H1 (cell line): ENCODE results near the gene FAM53B. TPM values are rescaled to one million over a fixed set of nuclear protein-coding genes. Genes with fewer than 3 reads are reported as not detected.

Experiments
- CTCF ChIA-PET: fragments of 300-600 bp; sonication (Branson Sonifier 250); formaldehyde crosslinking; loops from one replicate; lab custom pipeline; 2021; ENCODE audit not compliant: partially characterized antibody; lab: Charles Lee
- POLR2A ChIA-PET: fragments of 300-600 bp; sonication (Branson Sonifier 250); formaldehyde crosslinking; loops from one replicate; lab custom pipeline; 2021; ENCODE audit warnings: inconsistent platforms; ENCODE audit not compliant: partially characterized antibody; lab: Charles Lee
- DNase-seq, 2 experiments: peaks; one replicate each; pipeline versions ENCODE4 v3.0.0 to v3.0.0-alpha.2; 2010 to 2022; ENCODE audit warnings: low spot score in 2 of 2, low read depth in 1 of 2, mixed read lengths in 1 of 2
- FAIRE-seq: peaks from 2 replicates; lab custom pipeline; 2011; peaks lifted over from hg19 to GRCh38; lab: Jason Lieb, UNC
- H2AFZ ChIP-seq: 2 replicates; pipeline ENCODE4 v1.8.1; 2012; ENCODE audit warnings: low read length, inconsistent platforms
- H2AK5ac ChIP-seq: 2 replicates; pipeline ENCODE4 v1.6.1; 2013; ENCODE audit warnings: low read depth, low read length
- H2BK120ac ChIP-seq: replicated peaks from 2 replicates; pipeline ENCODE3; 2013; ENCODE audit warnings: low read depth, low read length, inconsistent platforms
- H2BK12ac ChIP-seq: 2 replicates; pipeline ENCODE4 v1.6.1; 2013; ENCODE audit warnings: low read depth, low read length
- H2BK15ac ChIP-seq: 2 replicates; pipeline ENCODE4 v1.6.1; 2013; ENCODE audit warnings: low read length
- H2BK20ac ChIP-seq: 2 replicates; pipeline ENCODE4 v1.6.1; 2013; ENCODE audit warnings: low read length
- H2BK5ac ChIP-seq: 2 replicates; pipeline ENCODE4 v1.6.1; 2013; ENCODE audit warnings: low read depth, low read length
- H3K14ac ChIP-seq: 2 replicates; pipeline ENCODE4 v1.6.1; 2013; ENCODE audit warnings: inconsistent platforms; ENCODE audit not compliant: insufficient read length
- H3K18ac ChIP-seq: 2 replicates; pipeline ENCODE4 v1.6.1; 2013; ENCODE audit warnings: low read length; ENCODE audit errors: extremely low read depth
- H3K23ac ChIP-seq: 2 replicates; pipeline ENCODE4 v1.6.1; 2013; ENCODE audit warnings: inconsistent platforms; ENCODE audit not compliant: insufficient read length
- H3K23me2 ChIP-seq: 2 replicates; pipeline ENCODE4 v1.6.1; 2013; ENCODE audit warnings: low read depth, low read length
- H3K27ac ChIP-seq: 2 replicates; pipeline ENCODE4 v1.6.1; 2011; ENCODE audit warnings: low read depth, low read length, inconsistent platforms
- H3K27me3 ChIP-seq, 4 experiments: replicated peaks in 1 of 4; 1 replicate in 1 of 4; 2 replicates in 3 of 4; pipeline versions ENCODE4 v1.6.1 to v1.8.1; 2011 to 2013; ENCODE audit warnings: low read length in 3 of 4, mild to moderate bottlenecking in 3 of 4, inconsistent platforms in 2 of 4, mixed read lengths in 2 of 4, moderate library complexity in 1 of 4; ENCODE audit not compliant: control insufficient read depth in 3 of 4, insufficient read depth in 3 of 4; ENCODE audit errors: extremely low read depth in 1 of 4
- H3K36me3 ChIP-seq, 4 experiments: 2 replicates each; pipeline versions ENCODE4 v1.6.1 to v1.8.1; 2011 to 2013; ENCODE audit warnings: mild to moderate bottlenecking in 4 of 4, low read length in 3 of 4, moderate library complexity in 2 of 4, control low read depth in 1 of 4, inconsistent platforms in 1 of 4; ENCODE audit not compliant: insufficient read depth in 4 of 4, control insufficient read depth in 2 of 4
- H3K4ac ChIP-seq: replicated peaks from 2 replicates; pipeline ENCODE3; 2013; ENCODE audit warnings: low read length, low read depth, mixed read lengths, inconsistent platforms; ENCODE audit not compliant: insufficient read length
- H3K4me1 ChIP-seq, 4 experiments: replicated peaks in 1 of 4; 1 replicate in 1 of 4; 2 replicates in 3 of 4; pipeline versions ENCODE4 v1.6.1 to v1.8.1; 2011 to 2013; ENCODE audit warnings: low read length in 3 of 4, inconsistent platforms in 2 of 4, mixed read lengths in 1 of 4; ENCODE audit not compliant: insufficient read depth in 4 of 4, control insufficient read depth in 3 of 4
- H3K4me2 ChIP-seq, 2 experiments: 2 replicates each; pipeline versions ENCODE4 v1.6.1 to v1.8.1; 2011 to 2013; ENCODE audit warnings: low read depth in 2 of 2, low read length in 2 of 2, control low read depth in 1 of 2, inconsistent platforms in 1 of 2, mild to moderate bottlenecking in 1 of 2; ENCODE audit not compliant: insufficient read depth in 1 of 2
- H3K4me3 ChIP-seq, 4 experiments: fragments of 200-600, 300-600 bp in 1 of 4; sonication (generic), shearing (Covaris generic), sonication (Bioruptor Twin) in 1 of 4; 2 replicates each; pipeline versions ENCODE4 v1.5.1 to v1.8.1; 2011 to 2016; ENCODE audit warnings: low read length in 4 of 4, low read depth in 3 of 4, control low read depth in 2 of 4, inconsistent platforms in 2 of 4, mild to moderate bottlenecking in 2 of 4, mixed read lengths in 1 of 4, moderate library complexity in 1 of 4; ENCODE audit not compliant: insufficient read depth in 2 of 4; ENCODE audit errors: extremely low read depth in 1 of 4
- H3K56ac ChIP-seq: replicated peaks from 2 replicates; pipeline ENCODE3; 2013; ENCODE audit warnings: low read depth, mild to moderate bottlenecking, mixed read lengths, low read length, inconsistent platforms; ENCODE audit not compliant: insufficient read length
- H3K79me1 ChIP-seq: 2 replicates; pipeline ENCODE4 v1.6.1; 2013; ENCODE audit warnings: low read depth, low read length, control low read depth
- H3K79me2 ChIP-seq, 2 experiments: 2 replicates each; pipeline versions ENCODE4 v1.6.1 to v1.8.1; 2012 to 2013; ENCODE audit warnings: low read length in 2 of 2, mild to moderate bottlenecking in 2 of 2, inconsistent platforms in 1 of 2; ENCODE audit not compliant: insufficient read depth in 2 of 2, control insufficient read depth in 1 of 2
- H3K9ac ChIP-seq, 4 experiments: replicated peaks in 1 of 4; 1 replicate in 1 of 4; 2 replicates in 3 of 4; pipeline versions ENCODE4 v1.6.1 to v1.8.1; 2011 to 2013; ENCODE audit warnings: low read depth in 3 of 4, low read length in 3 of 4, control low read depth in 2 of 4, mild to moderate bottlenecking in 2 of 4, moderate library complexity in 2 of 4, inconsistent platforms in 1 of 4; ENCODE audit errors: extremely low read depth in 1 of 4
- H3K9me3 ChIP-seq, 2 experiments: 2 replicates each; pipeline versions ENCODE4 v1.6.1 to v1.8.1; 2012 to 2013; ENCODE audit warnings: mild to moderate bottlenecking in 2 of 2, moderate library complexity in 2 of 2, control low read depth in 1 of 2, inconsistent platforms in 1 of 2, low read depth in 1 of 2, low read length in 1 of 2, mixed read lengths in 1 of 2; ENCODE audit not compliant: insufficient read depth in 2 of 2
- H4K20me1 ChIP-seq, 2 experiments: replicated peaks in 1 of 2; 2 replicates each; pipeline versions ENCODE3 to v1.8.1; 2011 to 2013; ENCODE audit warnings: inconsistent platforms in 2 of 2, low read length in 2 of 2, mild to moderate bottlenecking in 1 of 2; ENCODE audit not compliant: insufficient read depth in 2 of 2, control insufficient read depth in 1 of 2
- H4K5ac ChIP-seq: 2 replicates; pipeline ENCODE4 v1.6.1; 2013; ENCODE audit warnings: low read length, low read depth, mixed read lengths, inconsistent platforms; ENCODE audit not compliant: insufficient read length
- H4K8ac ChIP-seq: 2 replicates; pipeline ENCODE4 v1.8.0; 2013; ENCODE audit warnings: mild to moderate bottlenecking, moderate library complexity, low read length, inconsistent platforms; ENCODE audit not compliant: insufficient read depth; ENCODE audit errors: extremely low read depth
- H4K91ac ChIP-seq: replicated peaks from 2 replicates; pipeline ENCODE3; 2013; ENCODE audit warnings: low read length, mixed read lengths, inconsistent platforms; ENCODE audit not compliant: insufficient read length
- ATF2 ChIP-seq: IDR thresholded peaks from 2 replicates; pipeline ENCODE4 v1.6.1; 2012; ENCODE audit warnings: low read length, inconsistent platforms
- CBX5 ChIP-seq: fragments of 300-800, 300-1000 bp; sonication (generic); IDR thresholded peaks from 2 replicates; pipeline ENCODE4 v1.7.1; 2016; ENCODE audit warnings: antibody characterized with exemption, low read length, low read depth
- FOSL1 ChIP-seq: IDR thresholded peaks from 2 replicates; pipeline ENCODE4 v1.6.1; 2011; ENCODE audit warnings: mild to moderate bottlenecking, low read depth, low read length, moderate library complexity; ENCODE audit not compliant: insufficient read depth
- POLR2AphosphoS5 ChIP-seq: IDR thresholded peaks from 2 replicates; pipeline ENCODE4 v1.6.1; 2011; ENCODE audit warnings: low read depth, low read length
- SIN3A ChIP-seq, 2 experiments: IDR thresholded peaks in 1 of 2; conservative IDR thresholded peaks in 1 of 2; 2 replicates each; pipeline ENCODE4 v1.6.1; 2011 to 2012; ENCODE audit warnings: low read length in 2 of 2, improper control_type of control experiment in 1 of 2, low read depth in 1 of 2, mild to moderate bottlenecking in 1 of 2
- USF2 ChIP-seq: IDR thresholded peaks from 2 replicates; pipeline ENCODE4 v1.6.1; 2011; ENCODE audit warnings: low read length, improper control_type of control experiment
- WGBS, 2 experiments: shearing (Covaris generic) in 1 of 2; methylation state at CpG; one replicate each; pipeline versions ENCODE4 v1.1.6 to v1.1.7; 2013 to 2015; ENCODE audit warnings: low lambda C conversion rate in 2 of 2, mixed read lengths in 2 of 2, inconsistent platforms in 1 of 2, low coverage in 1 of 2, missing lambda C conversion rate in 1 of 2; ENCODE audit not compliant: insufficient replicate concordance in 2 of 2, insufficient coverage in 1 of 2, insufficient read length in 1 of 2; ENCODE audit errors: extremely low coverage in 1 of 2, missing lambda C conversion rate in 1 of 2; 5-methylcytosine and 5-hydroxymethylcytosine counted together
- polyA plus RNA-seq, 7 experiments: library from polyadenylated mRNA; depleted of rRNA in 3 of 7; stranded (reverse) in 5 of 7; unstranded in 2 of 7; fragments of >200 nt in 5 of 7; fragments of 200-250 nt in 2 of 7; gene quantifications; 1 replicate in 5 of 7; 2 replicates in 1 of 7; 4 replicates in 1 of 7; pipeline versions ENCODE4 v1.2.1 to v1.2.3, GENCODE V29; 2011 to 2013; ENCODE audit warnings: missing spikeins in 2 of 7, mixed read lengths in 2 of 7
- total RNA-seq: library from RNA; stranded (reverse); fragmentation: NEBNext Ultra II Directional; extraction: Animal tissue kit (Norgen Biotek cat#: 25700); gene quantifications from 2 replicates; pipeline ENCODE4 v1.2.1, GENCODE V29; 2021
- TF ChIP-seq, protein P1 (sequence below): IDR thresholded peaks from 2 replicates; pipeline ENCODE4 v1.6.1; 2012; ENCODE audit warnings: inconsistent platforms

FAM53B gene
- total and polyA plus RNA-seq, 2 of the 8 experiments (the other 6 are each of a cell fraction or from before 2014, with no cell fraction given), result 5.3 to 14.4 TPM

DNA sequence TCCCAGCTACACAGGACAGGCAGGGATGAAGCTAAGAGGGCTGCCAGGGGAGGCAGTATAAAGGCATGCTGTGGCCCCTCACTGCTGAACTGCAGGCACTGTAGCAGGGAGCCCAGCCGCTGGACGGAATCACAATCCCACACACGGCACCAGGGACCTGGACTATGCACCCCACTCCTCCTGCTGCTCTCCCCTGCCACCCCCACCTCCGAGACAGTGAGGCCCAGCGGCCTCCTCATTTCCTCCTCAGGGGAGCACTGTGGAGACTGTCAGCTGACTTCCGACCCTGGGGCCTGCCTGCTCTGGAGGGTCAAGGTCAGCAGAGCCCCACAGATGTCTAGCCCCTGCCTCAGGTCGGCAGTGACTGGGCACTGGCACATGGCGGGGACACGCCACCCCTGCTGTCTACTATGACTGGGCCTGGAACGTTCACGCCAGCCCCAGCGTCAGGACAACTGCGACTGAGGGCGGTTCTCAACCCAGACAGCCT lies 92.7 kb downstream of the FAM53B start:
- TF ChIP-seq FOSL1 (no peak), CBX5 (no peak), POLR2AphosphoS5 (no peak), SIN3A (conservative IDR thresholded peaks at IDR 0.05 in 1 of 2, IDR thresholded peaks at IDR 0.05 in 1 of 2; ENCODE audit: low read depth in 1 of 2, low read length in 2 of 2) (no peak), USF2 (no peak), ATF2 (no peak)
- TF ChIP-seq, protein P1, sequence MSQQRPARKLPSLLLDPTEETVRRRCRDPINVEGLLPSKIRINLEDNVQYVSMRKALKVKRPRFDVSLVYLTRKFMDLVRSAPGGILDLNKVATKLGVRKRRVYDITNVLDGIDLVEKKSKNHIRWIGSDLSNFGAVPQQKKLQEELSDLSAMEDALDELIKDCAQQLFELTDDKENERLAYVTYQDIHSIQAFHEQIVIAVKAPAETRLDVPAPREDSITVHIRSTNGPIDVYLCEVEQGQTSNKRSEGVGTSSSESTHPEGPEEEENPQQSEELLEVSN, result no peak
- Histone ChIP-seq H4K8ac (peak overlapping the region; percentile 19), H3K79me2 (no peaks in the 10 kb centered on the region), H3K56ac (no peak overlapping the region), H3K9ac (no peak overlapping the region; a peak in 1 of 7 replicates), H4K91ac (peak overlapping the region; percentile 77), H4K20me1 (peaks cover 0 to 8% of the 10 kb centered on the region in 2 experiments), H2BK20ac (peak overlapping the region; percentile 95; the same call in 1 of the 2 replicates), H3K4ac (peak overlapping the region; percentile 45), H2AK5ac (peak overlapping the region; percentile 72; the same call in 1 of the 2 replicates), H3K4me3 (no peak overlapping the region), H3K14ac (no peak overlapping the region), H3K4me1 (peaks cover 0 to 27% (median 15%) of the 10 kb centered on the region in 4 experiments; a peak in 6 of 7 replicates), H3K79me1 (no peaks in the 10 kb centered on the region; the same call in 1 of the 2 replicates), H2BK5ac (peak overlapping the region; percentile 88), H3K36me3 (no peaks in the 10 kb centered on the region), H3K23ac (no peak overlapping the region), H3K9me3 (no peaks in the 10 kb centered on the region), H4K5ac (no peak overlapping the region), H3K18ac (peak overlapping the region; percentile 68), H2AFZ (no peak overlapping the region), H2BK120ac (peak overlapping the region; percentile 52), H2BK12ac (peak overlapping the region; percentile 95), H3K23me2 (no peaks in the 10 kb centered on the region), H3K27me3 (no peaks in the 10 kb centered on the region), H2BK15ac (peak overlapping the region; percentile 72; the same call in 1 of the 2 replicates), H3K27ac (peak overlapping the region; percentile 13; the same call in 1 of the 2 replicates), H3K4me2 (peak overlapping the region in 1 of 2 experiments; percentile 42; a peak in 1 of 4 replicates)
- ChIA-PET CTCF (interaction anchor here (1.5 to 3.9 kb wide), 5 partner anchors 8 to 104 kb away, joined by 3 to 18 read pairs (median 6); no protein-coding TSS in a partner anchor), POLR2A (no interaction called here)
- DNase-seq (no peak), FAIRE-seq (no peak)
- WGBS, 2 experiments, result 90% methylated on average over 14 of the region's 14 CpGs; no CpG with 5 or more reads in 1 of the 2 experiments
